Transverse colon (tissue), 4 donors: Measurements from ENCODE around the gene PKNOX1.

Source experiments
- CTCF ChIP-seq, 5 experiments: fragments of 200-600 bp in 3 of 5; fragments of 450-650 bp in 2 of 5; sonication (generic) in 3 of 5; IDR thresholded peaks; 1 replicate in 2 of 5; 2 replicates in 3 of 5; pipeline ENCODE4 v1.5.1; 2016 to 2017; ENCODE audit warnings: antibody characterized with exemption in 5 of 5, inconsistent platforms in 3 of 5, mild to moderate bottlenecking in 2 of 5, moderate library complexity in 1 of 5
- EP300 ChIP-seq: sonication (generic); formaldehyde crosslinking; IDR thresholded peaks from one replicate; pipeline ENCODE4 v1.6.1; 2017; ENCODE audit warnings: antibody characterized with exemption, low read depth
- POLR2A ChIP-seq: fragments of 450-650 bp; IDR thresholded peaks from one replicate; pipeline ENCODE4 v1.6.1; 2016; ENCODE audit warnings: antibody characterized with exemption, mild to moderate bottlenecking, moderate library complexity
- POLR2AphosphoS5 ChIP-seq, 3 donors: sonication (generic); formaldehyde crosslinking; IDR thresholded peaks; one replicate each; pipeline ENCODE4 v1.6.1; 2016; ENCODE audit warnings: antibody characterized with exemption in 3 of 3

- TF ChIP-seq CTCF (IDR thresholded peaks at IDR 0.05) = no peak
- TF ChIP-seq EP300 = no peak
- no peak for TF ChIP-seq POLR2AphosphoS5 (IDR thresholded peaks at IDR 0.05)
- no peak for TF ChIP-seq POLR2A
These were observed 14.6 kb upstream of the PKNOX1 start for GRCh38 chr21:42959728-42960127.
